Thymus (tissue), 11 donors: Measurements from ENCODE around the gene LTN1. TPM values are rescaled to one million over a fixed set of nuclear protein-coding genes. Genes with fewer than 3 reads are reported as not detected.
"Not testable (repeated sequence)": the region's sequence is repeated elsewhere in the genome, so short reads cannot be mapped to it uniquely, and the experiment has no call there.

ENCODE experiments used
- DNase-seq, 9 donors: peaks; one replicate each; pipeline ENCODE4 v3.0.0-alpha.2; 2013; ENCODE audit warnings: low spot score in 9 of 9, low read depth in 6 of 9, missing footprints in 1 of 9
- H3K27ac ChIP-seq, 2 donors: one replicate each; pipeline ENCODE4 v1.5.1; 2013; ENCODE audit warnings: control low read depth in 1 of 2, low read depth in 1 of 2, low read length in 1 of 2, mild to moderate bottlenecking in 1 of 2, moderate library complexity in 1 of 2
- H3K27me3 ChIP-seq, 2 donors: one replicate each; pipeline ENCODE4 v1.5.1; 2013; ENCODE audit warnings: low read length in 1 of 2; ENCODE audit not compliant: control insufficient read depth in 2 of 2, insufficient read depth in 1 of 2
- H3K36me3 ChIP-seq, 2 donors: one replicate each; pipeline ENCODE4 v1.5.1; 2013; ENCODE audit warnings: low read length in 1 of 2, mild to moderate bottlenecking in 1 of 2, moderate library complexity in 1 of 2; ENCODE audit not compliant: control insufficient read depth in 2 of 2, insufficient read depth in 2 of 2
- H3K4me1 ChIP-seq, 2 donors: one replicate each; pipeline ENCODE4 v1.5.1; 2013; ENCODE audit warnings: low read length in 2 of 2; ENCODE audit not compliant: control insufficient read depth in 2 of 2, insufficient read depth in 2 of 2
- H3K4me3 ChIP-seq, 2 donors: one replicate each; pipeline ENCODE4 v1.5.1; 2013; ENCODE audit warnings: low read length in 2 of 2, control low read depth in 1 of 2, mild to moderate bottlenecking in 1 of 2
- H3K9me3 ChIP-seq, 2 donors: one replicate each; pipeline ENCODE4 v1.5.1; 2013; ENCODE audit warnings: low read length in 1 of 2, mild to moderate bottlenecking in 1 of 2; ENCODE audit not compliant: control insufficient read depth in 2 of 2, insufficient read depth in 1 of 2
- WGBS: extraction: QIAGEN DNeasy Blood & Tissue Kit; methylation state at CpG from one replicate; pipeline ENCODE4 v1.1.7; 2013; 5-methylcytosine and 5-hydroxymethylcytosine counted together
- polyA plus RNA-seq: library from polyadenylated mRNA; stranded (reverse); fragments of 200-250 nt; gene quantifications from one replicate; pipeline ENCODE4 v1.2.3, GENCODE V29; 2013
- total RNA-seq: library from RNA; stranded (reverse); fragments of 120-200 nt; gene quantifications from one replicate; pipeline ENCODE4 v1.2.4, GENCODE V29; 2013
- donor health status: healthy.

LTN1 gene
- total and polyA plus RNA-seq, 2 donors: 10.4 to 20.9 TPM

GRCh38 chr21:28949318-28949717 is 43.4 kb downstream of the LTN1 start:
- H3K36me3 ChIP-seq: peaks cover 18 to 46% of the 10 kb centered on the region in 2 donors
- H3K9me3 ChIP-seq: no peaks in the 10 kb centered on the region
- 96% methylated on average over 2 of the region's 2 CpGs for WGBS
- H3K4me3 ChIP-seq: no peak overlapping the region
- no peaks in the 10 kb centered on the region for H3K27me3 ChIP-seq
- DNase-seq: no peak
- no peak overlapping the region for H3K27ac ChIP-seq
- no peaks in the 10 kb centered on the region for H3K4me1 ChIP-seq

GRCh38 chr21:28944296-28944695 is 48.4 kb downstream of the LTN1 start:
- no peaks in the 10 kb centered on the region for H3K27me3 ChIP-seq
- H3K4me3 ChIP-seq: no peak overlapping the region
- DNase-seq: no peak
- no peaks in the 10 kb centered on the region for H3K4me1 ChIP-seq
- H3K27ac ChIP-seq: no peak overlapping the region
- peaks cover 7 to 29% of the 10 kb centered on the region in 2 donors for H3K36me3 ChIP-seq
- no peaks in the 10 kb centered on the region for H3K9me3 ChIP-seq

- Histone ChIP-seq H3K27me3 (no peaks in the 10 kb centered on the region), H3K27ac (no peak overlapping the region), H3K4me3 (no peak overlapping the region), H3K36me3 (peaks cover 6 to 31% of the 10 kb centered on the region in 2 donors), H3K4me1 (no peaks in the 10 kb centered on the region), H3K9me3 (no peaks in the 10 kb centered on the region)
- 95% methylated on average over 2 of the region's 2 CpGs for WGBS
- no peak for DNase-seq
Observed at GRCh38 chr21:28943631-28944030, 49.0 kb downstream of the LTN1 start.

GRCh38 chr21:28938726-28939125 is 54.0 kb downstream of the LTN1 start:
- DNase-seq: no peak
- Histone ChIP-seq H3K4me1 (no peaks in the 10 kb centered on the region), H3K27me3 (no peaks in the 10 kb centered on the region), H3K36me3 (peaks cover 15 to 38% of the 10 kb centered on the region in 2 donors), H3K4me3 (no peak overlapping the region), H3K27ac (no peak overlapping the region), H3K9me3 (no peaks in the 10 kb centered on the region)
- WGBS: 93% methylated on average over 2 of the region's 2 CpGs

GRCh38 chr21:28937737-28938136 is 54.9 kb downstream of the LTN1 start:
- Histone ChIP-seq H3K9me3 (no peaks in the 10 kb centered on the region), H3K4me1 (no peaks in the 10 kb centered on the region), H3K27ac (no peak overlapping the region), H3K4me3 (no peak overlapping the region), H3K36me3 (peaks cover 15 to 35% of the 10 kb centered on the region in 2 donors), H3K27me3 (no peaks in the 10 kb centered on the region)
- DNase-seq: no peak
- WGBS: 97% methylated on average over 2 of the region's 2 CpGs

- Histone ChIP-seq H3K27ac (no peak overlapping the region), H3K9me3 (no peaks in the 10 kb centered on the region), H3K36me3 (peaks cover 12 to 28% of the 10 kb centered on the region in 2 donors), H3K27me3 (no peaks in the 10 kb centered on the region), H3K4me1 (no peaks in the 10 kb centered on the region), H3K4me3 (no peak overlapping the region)
- WGBS: 99% methylated on average over 2 of the region's 2 CpGs
- no peak for DNase-seq
Observed at GRCh38 chr21:28936721-28937120, 56.0 kb downstream of the LTN1 start.

GRCh38 chr21:28936036-28936435 is 56.6 kb downstream of the LTN1 start:
- no peaks in the 10 kb centered on the region for H3K27me3 ChIP-seq
- H3K9me3 ChIP-seq: no peaks in the 10 kb centered on the region
- no peak overlapping the region for H3K4me3 ChIP-seq
- H3K27ac ChIP-seq: no peak overlapping the region
- DNase-seq: no peak
- H3K4me1 ChIP-seq: no peaks in the 10 kb centered on the region
- WGBS: 99% methylated on average over 1 of the region's 1 CpG
- H3K36me3 ChIP-seq: peaks cover 12 to 28% of the 10 kb centered on the region in 2 donors

GRCh38 chr21:28932717-28933116 is 60.0 kb downstream of the LTN1 start:
- no peak overlapping the region for H3K27ac ChIP-seq
- H3K36me3 ChIP-seq: peaks cover 12 to 32% of the 10 kb centered on the region in 2 donors
- no peak for DNase-seq
- no peaks in the 10 kb centered on the region for H3K4me1 ChIP-seq
- H3K27me3 ChIP-seq: no peaks in the 10 kb centered on the region
- no peak overlapping the region for H3K4me3 ChIP-seq
- WGBS: 98% methylated on average over 2 of the region's 2 CpGs
- no peaks in the 10 kb centered on the region for H3K9me3 ChIP-seq

- not testable (repeated sequence) for H3K9me3 ChIP-seq, H3K27me3 ChIP-seq, H3K4me1 ChIP-seq, H3K4me3 ChIP-seq, H3K27ac ChIP-seq, DNase-seq
- peaks cover 12 to 32% of the 10 kb centered on the region in 2 donors for H3K36me3 ChIP-seq
- 98% methylated on average over 6 of the region's 6 CpGs for WGBS
Observed at GRCh38 chr21:28931708-28932372, 60.8 kb downstream of the LTN1 start.
